ENCODE data around the gene GRIP2.

Gene GRIP2

DNA sequence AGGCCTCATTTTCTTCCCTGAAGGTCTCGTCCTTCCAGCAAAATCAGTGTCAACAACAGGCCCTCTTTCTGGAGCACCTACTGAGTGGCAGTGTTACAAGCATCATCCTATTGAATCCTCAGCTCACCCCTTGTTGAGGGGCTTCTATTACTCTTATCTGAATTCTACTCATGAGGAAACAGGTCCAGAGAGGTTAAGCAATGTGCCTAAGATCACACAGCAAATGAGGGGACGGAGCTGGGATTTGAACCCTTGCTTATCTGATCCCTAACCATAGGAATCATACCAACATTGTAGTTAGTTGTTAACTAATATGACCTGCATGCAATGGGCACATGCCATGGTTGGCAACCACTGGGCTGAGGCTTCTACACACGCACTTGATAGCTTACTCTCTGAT is 74.7 kb downstream of the GRIP2 start:
- DNase-seq (ENCODE audit: low read depth): no peak

DNA sequence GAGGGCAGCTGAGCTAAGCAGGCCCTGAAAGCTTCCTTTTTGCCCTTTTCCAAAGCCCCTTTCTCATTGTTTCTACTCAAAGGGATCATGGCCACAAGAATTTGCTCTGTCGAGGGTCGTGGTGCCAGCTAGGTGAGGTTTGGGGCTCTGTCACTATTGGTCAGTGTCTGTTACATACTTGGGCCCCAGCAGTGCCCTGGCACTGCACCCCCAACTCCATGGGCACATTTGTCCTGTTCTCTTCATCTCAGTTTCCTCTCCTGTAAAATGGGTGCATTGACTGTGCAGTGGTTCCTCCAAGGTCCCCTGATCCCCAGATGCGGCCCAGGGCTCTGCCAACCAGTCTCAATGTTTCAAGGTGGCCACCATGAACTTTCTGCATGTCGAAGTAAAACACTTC is 75.6 kb downstream of the GRIP2 start:
- no peak for DNase-seq (ENCODE audit: low read depth)

DNA sequence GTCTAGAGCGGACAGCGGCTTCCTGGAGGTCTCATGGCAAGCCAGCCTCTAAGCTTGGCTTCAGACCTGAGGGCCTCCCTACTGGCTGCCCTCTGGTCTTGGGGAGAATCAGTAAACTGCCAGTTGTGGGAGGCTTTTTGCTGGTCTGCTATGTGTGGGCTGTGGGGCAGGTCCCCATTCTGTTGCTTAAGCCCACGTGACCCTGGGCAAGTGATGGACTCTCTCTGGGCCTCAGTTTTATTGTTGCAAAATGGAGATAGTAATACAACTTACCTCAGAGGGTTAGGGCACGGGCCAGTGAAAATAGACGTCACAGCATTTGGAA is 76.0 kb downstream of the GRIP2 start:
- no peak for DNase-seq (ENCODE audit: low read depth)

DNA sequence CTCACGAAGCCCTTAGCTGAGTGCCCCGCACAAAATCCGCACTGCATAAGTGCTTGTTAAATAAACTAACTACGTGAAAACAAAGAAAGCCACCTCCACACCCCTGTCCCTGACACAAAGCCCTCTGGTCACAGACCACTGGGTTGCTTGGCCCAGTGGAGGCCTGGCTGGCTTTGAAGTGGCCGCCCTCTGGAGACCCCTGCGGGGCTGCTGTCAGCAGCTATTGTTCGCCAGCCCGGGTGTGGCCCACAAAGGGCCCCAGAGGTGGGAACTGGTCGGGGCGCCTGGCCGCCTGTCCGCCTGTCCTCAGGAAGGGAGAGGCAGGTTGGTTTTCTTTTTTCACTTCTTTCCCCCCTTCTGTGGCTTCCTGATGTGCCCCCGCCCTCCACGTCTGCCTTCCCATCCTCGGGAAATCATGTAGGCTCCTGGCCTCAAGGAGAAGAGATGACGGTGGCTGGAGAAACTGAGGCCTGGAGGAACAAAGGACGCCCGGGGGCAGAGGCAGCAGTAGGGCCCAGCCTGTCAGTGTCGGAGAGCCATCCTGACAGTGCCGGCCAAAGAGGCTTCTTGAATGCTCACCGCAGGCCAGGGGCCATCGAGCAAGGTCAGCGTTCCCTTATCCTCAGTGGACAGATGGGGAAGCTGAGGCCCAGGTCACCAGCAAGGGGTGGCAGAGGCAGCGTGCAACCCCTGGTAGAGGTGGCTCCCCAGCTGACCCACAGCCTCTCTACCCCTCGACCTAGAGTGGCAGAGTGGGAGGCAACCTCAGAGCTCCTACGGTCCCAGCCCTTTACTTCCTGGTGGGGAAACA is 76.6 kb downstream of the GRIP2 start:
- no peak for DNase-seq (ENCODE audit: low read depth)

DNA sequence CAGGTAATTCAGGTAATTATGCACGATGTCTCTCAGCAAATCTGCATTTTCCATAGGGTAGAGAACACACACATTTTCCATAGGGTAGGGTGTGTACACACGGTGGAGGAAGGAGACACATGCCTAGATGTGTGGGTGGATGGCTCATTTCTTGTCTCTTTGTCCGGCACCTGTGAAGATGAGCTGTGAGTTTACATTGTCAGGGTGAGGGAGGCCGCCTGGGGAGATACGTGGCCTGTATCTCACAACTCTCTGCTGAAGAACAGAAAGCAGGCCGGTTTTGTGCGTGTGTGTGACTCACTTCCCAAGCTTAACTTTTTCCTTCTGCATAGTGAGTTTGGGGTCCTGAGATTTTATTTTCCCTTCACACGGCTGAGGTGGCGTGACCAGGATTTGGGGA is 77.4 kb downstream of the GRIP2 start:
- no peak for DNase-seq (ENCODE audit: low read depth)

DNA sequence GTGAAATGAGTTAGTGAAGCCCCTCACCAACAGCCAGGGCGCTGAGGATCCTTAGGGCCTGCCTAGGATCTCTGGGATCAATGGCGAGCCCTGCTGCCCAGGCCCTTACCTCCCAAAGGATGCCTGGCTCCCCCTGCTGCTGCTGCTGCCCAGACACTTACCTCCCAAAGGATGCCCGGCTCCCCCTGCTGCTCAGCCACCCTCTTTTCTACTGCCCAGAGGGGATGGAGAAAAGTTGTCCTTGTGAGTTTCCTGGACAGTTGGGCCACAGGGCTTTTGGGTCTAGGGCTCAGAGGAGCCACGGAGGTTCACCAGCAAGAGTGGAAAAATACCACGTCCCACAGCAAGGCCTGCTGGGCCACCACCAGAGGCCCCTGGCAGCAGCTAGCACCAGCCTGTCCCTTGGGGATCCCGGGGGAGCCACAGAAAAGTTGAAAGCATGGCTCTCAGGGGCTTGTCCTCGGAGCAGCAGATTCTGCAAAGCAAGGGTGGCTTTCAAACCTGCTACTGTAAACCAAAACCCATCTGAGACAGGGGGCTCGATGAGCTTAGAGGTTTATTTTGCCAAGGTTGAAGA is 78.3 kb downstream of the GRIP2 start:
- no peak for DNase-seq (ENCODE audit: low read depth)

DNA sequence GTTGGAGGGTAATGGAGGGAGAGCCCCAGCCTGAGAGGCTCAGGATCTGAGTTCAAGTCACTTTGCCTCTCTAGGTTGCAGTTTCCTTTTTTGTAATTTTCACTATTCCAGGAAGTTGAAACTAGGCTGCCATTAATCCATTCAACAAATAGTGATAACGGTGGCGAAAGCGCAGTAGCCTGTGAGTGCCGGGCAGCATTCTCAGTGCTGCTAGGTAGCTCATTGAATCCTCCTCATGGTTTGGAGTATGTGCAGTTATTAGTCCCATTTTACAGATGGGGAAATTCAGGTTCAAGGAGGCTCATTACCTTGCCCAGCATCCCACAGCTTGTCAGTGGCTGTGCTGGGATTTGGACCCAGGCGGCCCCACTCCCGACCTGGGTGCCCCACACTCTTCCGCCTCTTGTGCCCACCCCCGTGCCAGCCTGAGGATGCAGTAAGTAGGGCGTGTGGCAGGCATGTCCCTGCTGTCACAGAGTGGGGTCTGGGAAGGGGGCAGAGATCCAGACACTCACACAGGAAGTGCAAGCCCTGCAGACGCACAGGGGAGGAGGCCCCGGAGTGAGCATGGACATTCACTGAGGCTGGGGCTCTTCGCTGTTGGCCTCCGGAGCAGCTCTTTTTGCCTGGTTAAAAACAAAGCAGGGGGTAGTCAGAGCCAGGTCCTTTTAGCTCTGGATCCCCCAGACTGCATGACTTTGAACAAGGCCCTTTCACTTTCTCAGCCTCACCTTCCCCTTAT is 79.0 kb downstream of the GRIP2 start:
- DNase-seq (ENCODE audit: low read depth): no peak

DNA sequence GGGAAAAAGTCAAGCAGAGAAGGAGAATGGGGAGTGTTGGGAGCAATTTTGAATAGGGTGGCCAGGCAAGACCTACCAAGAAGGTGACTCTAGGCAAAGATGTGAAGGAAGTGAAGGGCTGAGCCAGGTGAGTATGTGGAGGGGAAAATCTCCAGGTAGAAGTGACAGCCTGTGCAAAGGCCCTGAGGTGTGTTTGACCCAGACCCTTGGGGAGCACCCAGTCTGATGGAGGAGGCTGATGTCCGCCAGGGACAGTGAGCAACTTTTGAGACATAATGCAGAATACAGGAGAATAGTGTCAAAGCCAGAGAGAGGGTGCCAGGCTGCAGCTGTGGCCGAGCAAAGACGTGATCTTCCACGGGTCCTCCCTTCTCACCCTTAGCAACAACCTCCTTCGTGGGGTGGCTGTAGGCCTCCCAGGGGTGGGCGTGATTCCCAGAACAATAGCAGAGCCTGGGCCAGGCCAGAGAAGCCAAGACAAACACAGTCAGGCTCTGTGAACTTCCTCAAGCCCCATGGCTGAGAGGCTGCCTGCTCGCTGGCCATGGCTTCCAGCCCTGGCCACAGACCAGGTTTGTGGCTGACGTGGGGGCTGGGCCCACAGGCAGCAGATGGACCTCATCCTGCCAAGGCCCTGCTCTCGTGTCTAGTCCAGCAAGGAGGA is 79.7 kb downstream of the GRIP2 start:
- peak; percentile 86 for DNase-seq (ENCODE audit: low read depth)

DNA sequence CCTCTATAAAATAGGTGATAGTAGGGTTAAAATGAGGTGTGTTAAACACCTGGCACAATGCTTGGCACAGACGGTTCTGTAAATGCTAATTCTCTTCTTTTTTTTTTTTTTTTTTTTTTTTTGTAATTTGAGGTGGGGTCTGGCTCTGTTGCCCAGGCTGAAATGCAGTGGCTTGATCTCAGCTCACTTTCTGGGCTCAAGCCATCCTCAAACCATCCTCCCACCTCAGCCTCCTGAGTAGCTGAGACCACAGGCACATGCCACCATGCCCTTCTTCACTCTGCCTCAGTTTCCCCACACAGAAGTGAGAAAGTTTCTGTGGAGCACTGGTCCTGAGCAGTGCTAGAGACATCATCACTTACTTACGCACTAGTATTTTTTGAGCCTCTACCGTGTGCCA is 80.4 kb downstream of the GRIP2 start:
- DNase-seq (ENCODE audit: low read depth): no peak

DNA sequence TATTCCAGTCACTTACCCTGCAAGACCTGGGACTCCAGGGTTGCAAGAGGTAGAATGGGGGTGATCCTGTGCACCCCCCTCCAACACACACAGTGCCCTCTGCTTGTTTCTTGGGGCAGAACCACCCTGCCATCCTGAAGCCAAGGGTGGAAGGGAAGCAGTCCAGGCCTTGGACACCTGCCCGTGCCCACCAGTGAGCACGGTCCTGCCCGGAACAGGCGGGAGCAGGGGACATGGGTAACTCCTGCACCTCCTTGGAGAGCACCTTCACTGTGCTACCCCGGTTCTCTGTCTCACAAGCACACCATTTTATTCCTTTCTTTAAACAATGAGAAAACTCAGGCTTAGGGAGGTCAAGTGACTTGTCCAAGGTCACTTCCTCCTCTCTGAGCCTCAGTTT is 80.8 kb downstream of the GRIP2 start:
- no peak for DNase-seq (ENCODE audit: low read depth)

DNA sequence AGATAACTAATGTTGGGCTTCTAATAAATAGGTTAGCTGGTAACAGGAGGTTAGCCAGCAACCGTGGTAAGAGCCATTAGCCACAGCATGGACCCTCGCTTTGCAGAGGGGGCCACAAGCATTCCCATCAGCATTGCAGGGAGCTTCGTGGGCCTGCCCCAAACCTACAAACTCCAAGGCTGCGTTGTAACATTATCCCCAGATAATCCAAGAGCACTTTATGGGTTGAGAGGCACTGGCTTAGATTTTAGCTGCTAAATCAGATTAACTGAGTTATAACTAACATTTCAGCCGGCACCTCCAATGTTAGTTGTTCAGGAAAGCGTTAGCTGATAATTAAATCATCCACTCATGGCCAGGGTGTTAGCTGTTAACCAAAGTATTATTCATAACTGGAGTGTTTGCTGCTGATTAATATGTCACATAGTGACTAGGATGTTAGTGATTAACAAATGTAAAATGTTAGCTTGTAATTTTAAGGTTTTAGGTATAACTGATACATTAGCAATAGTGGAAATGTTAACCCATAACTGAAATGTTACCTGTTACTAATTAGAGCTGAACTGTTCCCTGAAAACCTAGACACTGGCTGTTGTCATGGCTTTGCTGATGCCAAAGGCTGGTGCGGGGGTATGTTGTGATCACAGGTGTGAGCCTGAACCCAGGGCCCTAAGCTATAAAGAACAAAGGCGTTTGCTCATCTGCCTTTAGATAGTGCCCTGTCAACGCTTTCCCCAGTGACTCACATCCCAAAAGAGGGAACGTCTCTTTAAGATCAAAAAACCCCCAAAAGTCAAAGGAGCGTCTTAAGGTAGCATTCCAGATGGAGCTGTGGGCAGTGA is 81.5 kb downstream of the GRIP2 start:
- no peak for DNase-seq (ENCODE audit: low read depth)

DNA sequence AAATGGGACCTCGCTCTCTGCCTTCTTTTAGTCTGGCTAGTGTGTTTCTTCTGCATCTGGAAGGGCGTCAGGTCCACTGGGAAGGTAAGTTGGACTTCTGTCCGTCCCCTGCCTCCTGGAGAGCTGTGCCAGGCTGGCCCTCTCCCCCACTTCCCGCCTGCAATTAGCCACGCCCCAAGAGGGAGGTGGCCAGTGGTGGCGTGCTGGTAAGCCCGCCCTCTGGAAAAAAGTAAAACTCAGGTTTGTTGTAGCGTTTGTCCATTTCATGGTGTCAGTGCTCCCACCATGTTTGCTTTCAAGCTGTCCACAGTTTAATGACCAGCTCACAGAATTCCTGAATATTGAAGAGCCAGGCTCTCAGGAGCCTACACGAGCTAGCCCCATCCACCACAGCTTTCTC is 82.1 kb downstream of the GRIP2 start:
- DNase-seq (ENCODE audit: low read depth): no peak

DNA sequence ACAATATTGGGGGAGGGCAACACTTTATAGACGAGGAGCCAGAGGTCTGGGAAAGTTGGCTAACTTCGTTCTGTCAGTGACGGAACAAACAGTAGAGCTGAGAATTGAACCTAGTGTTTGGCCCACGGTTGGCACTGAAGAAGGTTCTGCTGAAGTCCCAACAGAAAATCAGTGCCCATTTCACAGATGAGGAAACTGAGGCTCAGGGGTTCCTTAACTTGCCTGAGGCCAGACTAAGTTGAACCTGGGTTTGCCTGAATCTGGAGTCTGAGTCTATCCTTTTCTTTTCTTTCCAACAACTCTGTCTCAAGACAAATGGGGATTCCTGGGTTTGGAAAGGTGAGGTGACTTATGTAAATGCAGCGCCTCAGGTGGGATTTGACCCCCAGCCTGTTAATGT is 82.7 kb downstream of the GRIP2 start:
- no peak for DNase-seq (ENCODE audit: low read depth)

DNA sequence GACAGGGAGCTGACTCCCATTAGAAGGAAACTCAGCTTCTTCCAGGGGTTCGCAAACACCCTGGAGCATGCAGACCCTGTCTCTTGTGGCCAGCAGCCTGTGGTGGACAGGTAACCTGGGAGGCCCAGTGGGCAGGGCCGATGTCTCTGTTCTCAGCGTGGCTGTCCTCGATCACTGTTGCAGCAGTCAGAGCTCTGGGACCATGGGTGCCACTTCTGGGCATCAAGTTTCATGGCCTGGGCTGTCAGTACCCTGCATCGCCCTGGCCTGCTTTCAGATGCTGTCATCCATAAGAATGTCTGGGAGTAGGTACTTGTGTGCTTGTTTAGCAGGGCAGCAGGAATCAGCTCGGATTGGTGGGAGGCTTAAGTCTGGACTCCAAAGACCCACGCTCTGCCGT is 83.3 kb downstream of the GRIP2 start:
- no peak for DNase-seq (ENCODE audit: low read depth)

DNA sequence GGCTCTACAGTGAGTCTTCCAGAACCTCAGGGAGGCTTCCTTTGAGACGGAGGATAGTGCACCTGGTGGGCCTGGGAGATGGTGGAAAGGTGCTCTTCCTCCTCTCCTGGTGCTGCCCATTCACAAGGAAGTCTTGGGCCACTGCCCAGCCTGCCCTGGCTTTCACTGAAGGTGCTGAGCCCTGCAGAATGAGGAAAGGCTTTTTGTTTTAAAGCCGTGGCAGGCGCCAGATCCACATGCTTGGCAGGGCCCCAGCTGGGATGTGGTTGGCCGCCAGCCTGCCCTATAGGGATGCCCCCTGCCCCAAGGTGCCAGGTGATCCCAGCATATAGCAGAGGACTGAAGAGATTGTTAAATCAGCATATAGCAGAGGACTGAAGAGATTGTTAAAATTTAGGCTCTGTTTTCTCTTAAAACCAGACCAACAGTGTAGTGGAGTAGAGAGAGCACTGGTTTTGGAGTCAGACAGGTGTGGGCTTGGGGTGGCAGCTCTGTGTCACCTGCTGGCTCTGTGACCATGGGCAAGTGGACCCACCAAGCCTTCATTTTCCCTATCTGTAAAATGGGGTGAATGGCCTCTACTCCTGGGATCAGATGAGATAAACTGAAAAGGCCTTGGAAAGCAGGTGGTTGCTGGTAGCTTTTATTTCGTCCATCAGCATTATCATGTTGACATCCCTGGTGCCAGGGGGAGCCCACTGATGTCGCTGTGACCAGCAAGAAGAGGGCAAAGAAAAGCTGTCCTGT is 84.4 kb downstream of the GRIP2 start:
- no peak for DNase-seq (ENCODE audit: low read depth)

DNA sequence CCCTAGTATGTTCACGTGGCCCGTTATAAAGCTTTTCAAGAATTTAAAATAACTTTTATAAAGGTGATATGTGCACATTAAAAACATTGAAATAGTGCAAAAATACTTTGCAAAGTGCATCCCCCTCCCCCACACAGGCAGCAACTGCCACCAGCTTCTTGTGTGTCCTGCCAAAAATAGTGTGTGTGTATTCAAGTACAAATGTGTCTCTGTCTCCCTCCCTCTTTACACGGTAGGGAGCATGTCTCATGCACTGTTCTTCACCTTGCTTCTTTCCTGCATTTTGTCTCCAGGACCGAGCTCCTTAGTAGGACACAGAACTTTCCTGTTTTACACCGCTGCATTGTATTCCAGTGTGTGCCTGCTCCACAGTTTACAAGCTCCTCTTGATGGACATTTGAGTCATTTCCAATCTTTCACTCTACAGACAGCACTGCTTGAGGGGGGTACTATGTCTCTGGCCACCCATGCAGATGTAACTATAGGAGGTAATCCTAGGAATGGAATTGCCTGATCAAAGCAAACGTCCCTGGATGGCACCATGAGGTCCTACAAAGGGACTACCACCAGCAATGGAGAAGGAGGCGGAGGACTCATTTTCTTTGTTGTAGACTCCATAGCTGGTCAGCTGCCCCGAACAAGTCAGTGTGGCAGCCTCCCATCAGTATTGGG is 85.4 kb downstream of the GRIP2 start:
- DNase-seq (ENCODE audit: low read depth): no peak

DNA sequence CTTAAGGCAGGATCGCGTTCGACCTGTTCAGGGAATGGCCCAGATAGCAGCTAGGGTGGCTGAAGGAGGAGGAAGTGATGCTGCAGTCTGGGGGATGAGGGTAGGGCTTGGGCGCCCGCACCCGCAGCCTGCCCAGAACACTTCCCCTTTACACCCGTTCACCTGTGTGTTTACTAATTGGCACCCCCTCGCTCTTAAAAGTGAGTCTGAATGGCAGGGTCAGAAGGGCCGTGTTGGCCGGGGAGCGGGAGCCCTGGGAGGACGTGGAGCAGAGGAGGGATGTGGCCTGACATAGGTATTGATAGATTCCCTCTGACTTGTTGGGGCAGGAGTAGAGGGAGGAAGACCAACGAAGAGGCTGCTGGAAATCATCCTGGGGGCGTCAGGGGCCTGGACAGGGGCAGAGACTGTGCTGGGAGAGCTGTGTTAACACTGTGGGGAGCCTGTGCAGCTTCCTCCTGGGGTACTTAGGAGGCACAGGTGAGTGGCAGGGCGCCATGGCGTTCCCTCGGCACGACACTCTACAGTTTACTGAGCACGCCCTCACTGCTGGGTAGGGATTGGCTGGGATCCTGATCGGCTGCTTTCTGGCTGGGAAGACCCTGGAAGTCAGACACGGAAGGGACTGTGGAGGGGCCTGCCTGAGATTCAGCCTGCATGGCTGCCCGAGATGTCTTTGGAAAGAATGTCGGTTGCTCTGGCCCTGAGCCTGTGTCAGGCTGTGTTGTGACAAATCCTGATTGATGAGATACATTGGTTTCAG is 86.1 kb downstream of the GRIP2 start:
- no peak for DNase-seq (ENCODE audit: low read depth)

DNA sequence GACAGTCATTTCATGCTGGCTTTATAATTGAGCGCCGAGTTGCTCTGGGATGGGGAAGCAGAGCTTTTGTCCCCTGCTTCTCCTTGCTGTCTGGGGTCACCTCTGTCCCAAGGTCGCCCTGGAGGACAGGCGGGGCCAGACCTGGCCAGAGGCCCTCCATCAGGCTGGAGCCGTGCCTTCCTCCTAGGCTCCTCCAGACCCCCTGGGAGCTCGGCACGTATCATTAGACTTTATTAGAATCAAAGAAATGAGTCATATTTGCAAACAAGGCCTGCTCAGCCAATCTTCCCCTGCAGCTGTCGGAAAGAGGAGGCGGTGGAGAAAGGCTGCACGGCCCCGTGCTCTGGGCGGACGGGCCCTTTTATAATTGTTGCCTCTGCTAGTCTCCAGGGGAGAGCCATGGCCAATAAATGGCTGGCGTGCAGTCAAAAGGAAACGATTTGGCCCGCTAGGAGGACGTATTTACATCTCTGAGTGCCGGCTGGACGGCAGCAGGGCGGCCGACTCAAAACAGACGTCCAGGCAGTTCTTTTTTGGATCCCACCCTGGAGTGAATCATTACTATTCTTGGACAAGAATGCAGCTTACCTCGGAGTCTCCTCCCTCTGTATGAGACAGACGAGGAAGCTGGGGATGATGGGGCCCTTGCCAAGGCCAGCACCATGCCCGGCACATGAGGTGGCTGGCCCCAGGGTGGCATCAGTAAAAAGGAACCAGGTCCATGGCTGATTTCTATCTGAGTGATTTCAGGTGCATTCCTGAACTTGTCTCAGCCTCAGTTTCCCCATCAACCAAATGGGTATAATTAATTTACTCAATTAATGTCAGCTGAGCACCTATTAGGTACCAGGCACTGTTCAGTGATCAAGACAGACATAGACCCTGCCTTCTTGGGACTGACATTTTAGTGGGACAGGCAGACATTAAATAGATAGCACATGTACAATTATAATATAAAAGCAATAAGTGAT is 87.1 kb downstream of the GRIP2 start:
- peak; percentile 94 for DNase-seq (ENCODE audit: low read depth)
